Natural killer cell (primary cell): ENCODE results near the gene SCAMP1. TPM values are rescaled to one million over a fixed set of nuclear protein-coding genes. Genes with fewer than 3 reads are reported as not detected.

Experiments used
- ATAC-seq, 3 donors: fragments of 150-1000 bp in 2 of 3; fragments of 200-7000 bp in 1 of 3; cut with Tn5 transposase; 1 replicate in 1 of 3; 2 replicates in 2 of 3; pipeline ENCODE4 v1.10.0; 2021; ENCODE audit warnings: mild to moderate bottlenecking in 2 of 3, moderate library complexity in 2 of 3
- DNase-seq, 2 donors: peaks; one replicate each; pipeline versions ENCODE4 v3.0.0 to v3.0.0-alpha.2; 2013 to 2021; ENCODE audit warnings: mixed read lengths in 1 of 2
- H3K27ac ChIP-seq: one replicate; pipeline ENCODE4 v1.5.1; 2013; ENCODE audit warnings: mild to moderate bottlenecking, low read length
- H3K27me3 ChIP-seq: one replicate; pipeline ENCODE4 v1.6.1; 2013; ENCODE audit warnings: low read length; ENCODE audit not compliant: control insufficient read depth, insufficient read depth
- H3K36me3 ChIP-seq: one replicate; pipeline ENCODE4 v1.6.1; 2013; ENCODE audit warnings: low read length; ENCODE audit not compliant: control insufficient read depth, insufficient read depth
- H3K4me1 ChIP-seq: one replicate; pipeline ENCODE4 v1.6.1; 2013; ENCODE audit warnings: low read length; ENCODE audit not compliant: control insufficient read depth, insufficient read depth
- H3K4me3 ChIP-seq: one replicate; pipeline ENCODE4 v1.5.1; 2013; ENCODE audit warnings: low read length
- H3K9me3 ChIP-seq: one replicate; pipeline ENCODE4 v1.6.1; 2013; ENCODE audit warnings: low read length; ENCODE audit not compliant: control insufficient read depth, insufficient read depth
- H3K27ac Mint-ChIP-seq, 2 donors: one replicate each; pipeline ENCODE4 v1.8.0; 2022; ENCODE audit warnings: mild to moderate bottlenecking in 2 of 2, mixed read lengths in 2 of 2, moderate library complexity in 1 of 2
- H3K27me3 Mint-ChIP-seq, 2 donors: one replicate each; pipeline ENCODE4 v1.8.0; 2022; ENCODE audit warnings: low read depth in 2 of 2, mixed read lengths in 2 of 2
- H3K36me3 Mint-ChIP-seq: one replicate; pipeline ENCODE4 v1.8.0; 2022; ENCODE audit warnings: mixed read lengths
- H3K4me1 Mint-ChIP-seq, 2 donors: one replicate each; pipeline ENCODE4 v1.8.0; 2022; ENCODE audit warnings: mixed read lengths in 2 of 2
- H3K4me3 Mint-ChIP-seq: one replicate; pipeline ENCODE4 v1.8.0; 2022; ENCODE audit warnings: mild to moderate bottlenecking, moderate library complexity, mixed read lengths
- H3K9me3 Mint-ChIP-seq, 2 donors: one replicate each; pipeline ENCODE4 v1.8.0; 2022; ENCODE audit warnings: mixed read lengths in 2 of 2
- CTCF ChIP-seq: fragments of 200-600 bp; IDR thresholded peaks from one replicate; pipeline ENCODE4 v1.8.0; 2022; ENCODE audit warnings: antibody characterized with exemption
- whole genome bisulfite sequencing: methylation state at CpG from one replicate; pipeline ENCODE4 v1.1.7; 2013; ENCODE audit warnings: missing lambda C conversion rate; ENCODE audit not compliant: insufficient coverage; 5-methylcytosine and 5-hydroxymethylcytosine counted together
- intact Hi-C: fragments of 100-400 bp; cut with micrococcal nuclease; formaldehyde crosslinking; loops from one replicate; pipeline ENCODE4 v1.14.2; 2022
- total RNA-seq, 4 donors: library from RNA; stranded (reverse); fragments of 120-200 nt in 1 of 4; gene quantifications; one replicate each; pipeline versions ENCODE4 v1.2.3 to v1.2.4, GENCODE V29; 2013 to 2022

SCAMP1 gene
- total RNA-seq, 3 donors from 2014 or later (not counting 1 experiment from before 2014, with no cell fraction given) = 19.9 to 27.1 (median 20.5) TPM

GRCh38 chr5:78490709-78491485, 130.5 kb downstream of the SCAMP1 start:
- no peak for ATAC-seq
- Mint-ChIP-seq H3K27me3 (no peaks in the 10 kb centered on the region), H3K9me3 (no peaks in the 10 kb centered on the region), H3K4me3 (no peak overlapping the region), H3K36me3 (no peaks in the 10 kb centered on the region), H3K4me1 (peaks cover 7 to 10% of the 10 kb centered on the region in 2 donors), H3K27ac (no peak overlapping the region)
- no peak overlapping the region for H3K27ac ChIP-seq
- DNase-seq = no peak
- H3K36me3 ChIP-seq = no peaks in the 10 kb centered on the region
- no peak for TF ChIP-seq CTCF
- no peaks in the 10 kb centered on the region for H3K9me3 ChIP-seq
- H3K27me3 ChIP-seq = no peaks in the 10 kb centered on the region
- peaks cover 11% of the 10 kb centered on the region for H3K4me1 ChIP-seq
- intact Hi-C loops = no loop called here
- WGBS = 89% methylated on average over 4 of the region's 4 CpGs
- H3K4me3 ChIP-seq = no peak overlapping the region

- no peak for TF ChIP-seq CTCF
- Histone ChIP-seq H3K9me3 (no peaks in the 10 kb centered on the region), H3K4me1 (peaks cover 11% of the 10 kb centered on the region), H3K36me3 (no peaks in the 10 kb centered on the region), H3K27me3 (no peaks in the 10 kb centered on the region), H3K27ac (no peak overlapping the region), H3K4me3 (no peak overlapping the region)
- Mint-ChIP-seq H3K9me3 (no peaks in the 10 kb centered on the region), H3K27me3 (peaks cover 6 to 7% of the 10 kb centered on the region in 2 donors), H3K4me1 (peaks cover 7 to 10% of the 10 kb centered on the region in 2 donors), H3K36me3 (no peaks in the 10 kb centered on the region), H3K4me3 (no peak overlapping the region), H3K27ac (no peak overlapping the region)
- intact Hi-C loops = no loop called here
- ATAC-seq (no peak), DNase-seq (no peak)
- WGBS = 100% methylated on average over 2 of the region's 2 CpGs
These were observed 131.8 kb downstream of the SCAMP1 start for GRCh38 chr5:78492224-78492623.

GRCh38 chr5:78492650-78493049, 132.2 kb downstream of the SCAMP1 start:
- H3K36me3 ChIP-seq = no peaks in the 10 kb centered on the region
- intact Hi-C loops = no loop called here
- no peak overlapping the region for H3K27ac ChIP-seq
- peaks cover 7 to 12% of the 10 kb centered on the region in 2 donors for H3K27me3 Mint-ChIP-seq
- H3K4me3 Mint-ChIP-seq = no peak overlapping the region
- no peaks in the 10 kb centered on the region for H3K36me3 Mint-ChIP-seq
- H3K27ac Mint-ChIP-seq = no peak overlapping the region
- TF ChIP-seq CTCF = no peak
- H3K4me1 Mint-ChIP-seq = peaks cover 7 to 11% of the 10 kb centered on the region in 2 donors
- 46% methylated on average over 6 of the region's 7 CpGs for WGBS
- no peaks in the 10 kb centered on the region for H3K9me3 Mint-ChIP-seq
- H3K4me3 ChIP-seq = no peak overlapping the region
- peak in 1 of 3 donors; percentile 73 for ATAC-seq
- H3K4me1 ChIP-seq = peaks cover 11% of the 10 kb centered on the region
- no peaks in the 10 kb centered on the region for H3K27me3 ChIP-seq
- H3K9me3 ChIP-seq = no peaks in the 10 kb centered on the region
- DNase-seq = no peak

- ATAC-seq (no peak), DNase-seq (no peak)
- no peak overlapping the region for H3K4me3 Mint-ChIP-seq
- H3K9me3 Mint-ChIP-seq = no peaks in the 10 kb centered on the region
- H3K36me3 Mint-ChIP-seq = no peaks in the 10 kb centered on the region
- WGBS = 33% methylated on average over 6 of the region's 6 CpGs
- H3K4me1 ChIP-seq = peaks cover 11% of the 10 kb centered on the region
- no peak overlapping the region for H3K27ac Mint-ChIP-seq
- no peak overlapping the region for H3K27ac ChIP-seq
- no peaks in the 10 kb centered on the region for H3K9me3 ChIP-seq
- peaks cover 7 to 15% of the 10 kb centered on the region in 2 donors for H3K4me1 Mint-ChIP-seq
- no peak overlapping the region for H3K4me3 ChIP-seq
- intact Hi-C loops = no loop called here
- no peaks in the 10 kb centered on the region for H3K27me3 ChIP-seq
- H3K27me3 Mint-ChIP-seq = peaks cover 28 to 40% of the 10 kb centered on the region in 2 donors
- no peaks in the 10 kb centered on the region for H3K36me3 ChIP-seq
- TF ChIP-seq CTCF = no peak
These were observed 135.4 kb downstream of the SCAMP1 start for GRCh38 chr5:78495800-78496199.
